MV-4-11 (cell line): ENCODE measurements around the gene IQCM.

Experiments
- DNase-seq: peaks from one replicate; lab custom pipeline; 2025; lab: John Stamatoyannopoulos, UW

IQCM gene, protein sequence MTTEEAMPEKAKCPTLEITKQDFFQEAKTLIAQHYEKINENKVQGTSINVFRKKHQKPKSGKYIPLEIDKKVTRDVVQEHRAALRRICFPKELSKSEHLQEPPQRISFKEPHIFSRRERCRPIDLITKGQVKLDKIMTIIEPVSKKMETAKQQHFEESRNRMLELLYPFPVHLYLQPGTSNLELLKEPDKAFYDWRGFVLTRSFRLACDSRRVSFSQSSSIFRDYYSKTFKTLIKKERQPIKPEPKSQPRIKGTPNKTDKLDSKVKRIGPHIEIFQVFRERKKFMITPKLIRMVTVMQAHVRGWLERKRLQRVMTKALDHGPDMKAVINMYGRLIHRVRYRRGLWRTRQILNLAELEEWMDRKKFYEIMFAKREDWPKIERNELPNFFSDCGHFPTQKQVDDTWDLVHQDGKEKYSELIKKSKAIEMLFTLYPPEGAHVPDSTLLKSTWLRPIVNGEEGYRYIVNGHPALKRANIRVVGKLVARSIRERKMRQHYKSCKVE

GRCh38 chr4:149815743-149816142 lies at the start of gene IQCM:
Gene IQCM (minus strand): TSS chr4:149815843. CDS start chr4:149742691, 73,152 bp downstream.
- DNase-seq = no peak

DNA sequence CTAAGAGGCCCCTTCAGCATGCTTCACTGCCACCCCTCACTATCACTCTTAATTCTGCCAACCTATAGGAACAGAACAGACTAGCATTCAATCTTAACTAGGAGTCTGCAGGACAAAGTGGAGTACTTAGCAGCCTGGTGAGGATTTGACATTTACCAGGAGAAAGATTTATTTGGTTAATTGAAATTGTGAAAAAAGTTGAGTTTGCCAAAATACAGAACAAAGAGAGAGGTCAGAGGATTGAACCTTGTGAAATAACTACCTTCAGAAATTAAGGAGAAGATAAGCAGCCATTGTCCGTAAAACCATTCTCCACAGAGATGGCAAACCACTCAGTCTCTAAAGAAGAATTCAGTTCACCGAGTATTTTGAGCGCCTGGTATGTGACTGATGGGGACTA lies 41.8 kb upstream of the IQCM start:
- no peak for DNase-seq

DNA sequence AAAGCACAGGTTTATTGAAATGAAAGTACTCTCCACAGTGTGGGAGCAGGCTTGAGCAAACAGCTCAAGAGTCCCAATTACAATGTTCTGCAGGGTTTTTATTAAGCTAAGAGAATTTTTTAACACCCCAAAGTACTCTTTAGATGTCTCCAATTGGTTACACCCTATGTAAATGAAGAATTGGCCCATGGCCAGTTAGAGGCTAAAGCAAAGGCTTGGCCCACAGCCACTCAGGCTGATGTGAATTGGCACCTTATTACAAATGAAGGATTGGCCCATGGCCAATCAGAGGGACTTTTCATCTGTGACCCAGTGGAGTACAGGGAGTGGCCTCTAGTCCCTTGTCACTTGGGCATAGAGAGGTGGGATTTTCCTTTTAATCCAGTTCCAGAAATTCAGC lies 30.1 kb upstream of the IQCM start:
- no peak for DNase-seq

DNA sequence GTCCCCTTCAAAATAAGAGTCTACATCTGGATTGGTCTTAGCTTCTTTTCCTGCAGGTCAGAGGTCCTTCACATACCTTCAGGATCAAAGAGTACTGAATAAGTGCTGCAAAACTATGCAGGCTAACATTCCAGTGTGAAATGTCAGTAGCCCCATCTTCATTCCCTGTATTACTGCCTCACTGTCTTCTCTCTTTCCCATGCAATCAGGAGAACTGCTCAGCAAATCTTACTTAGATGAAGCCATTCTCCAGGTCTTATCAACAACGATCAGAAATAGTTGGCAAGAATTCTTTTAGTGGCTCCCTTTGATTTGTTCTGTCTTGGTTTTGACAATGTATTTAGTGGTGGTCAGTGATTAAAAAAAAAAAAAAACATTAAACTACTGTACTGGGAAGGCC lies 26.0 kb upstream of the IQCM start:
- DNase-seq = no peak

- no peak for DNase-seq
Observed at GRCh38 chr4:149838036-149838435, 22.4 kb upstream of the IQCM start.

- no peak for DNase-seq
Observed at GRCh38 chr4:149836546-149836945, 20.9 kb upstream of the IQCM start.

- DNase-seq = no peak
Observed at GRCh38 chr4:149835280-149835679, 19.6 kb upstream of the IQCM start.

- DNase-seq = no peak
Observed at GRCh38 chr4:149831656-149832208, 16.1 kb upstream of the IQCM start.

DNA sequence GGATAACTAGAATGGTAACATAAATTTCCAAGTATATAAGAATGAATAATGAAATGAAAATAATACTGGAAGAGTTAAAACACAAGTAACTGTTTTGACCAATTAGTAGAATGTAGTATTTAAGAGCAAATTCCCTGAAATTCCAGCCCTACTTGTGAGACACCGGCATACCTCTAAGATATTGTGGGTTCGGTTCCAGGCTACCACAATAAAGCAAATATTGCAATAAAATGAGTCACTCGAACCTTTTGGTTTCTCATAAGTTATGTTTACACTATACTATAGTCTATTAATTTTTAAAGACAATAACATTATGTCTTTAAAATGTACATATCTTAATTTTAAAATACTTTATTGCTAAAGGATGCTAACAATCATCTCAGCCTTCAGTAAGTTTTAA lies 15.2 kb upstream of the IQCM start:
- DNase-seq = no peak

GRCh38 chr4:149825336-149825735 lies 9.7 kb upstream of the IQCM start:
- no peak for DNase-seq

DNA sequence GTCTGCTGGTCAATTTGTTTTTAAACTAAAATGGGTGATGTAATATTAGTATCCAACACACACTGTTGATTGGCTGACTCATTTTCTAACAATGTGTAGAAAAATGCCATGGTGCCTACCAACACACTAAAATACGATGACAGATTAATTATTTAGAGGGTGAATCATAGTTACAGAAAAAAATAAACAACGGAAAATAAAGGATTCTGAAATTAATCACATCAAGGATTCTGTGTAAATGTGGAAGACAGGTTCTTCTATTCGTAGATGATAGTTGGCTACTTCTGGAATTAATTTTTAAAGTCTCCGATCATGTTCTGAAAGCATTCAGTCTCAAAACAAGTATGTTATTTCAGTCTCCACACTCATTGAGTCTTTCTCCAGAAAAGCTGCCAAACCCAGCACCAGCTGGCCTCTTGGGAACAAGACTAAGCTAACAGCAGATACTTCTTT lies 8.2 kb upstream of the IQCM start:
- DNase-seq = no peak

- no peak for DNase-seq
Observed at GRCh38 chr4:149801416-149801815, 14.2 kb downstream of the IQCM start.

GRCh38 chr4:149799546-149799945 lies 16.1 kb downstream of the IQCM start:
- DNase-seq = no peak

DNA sequence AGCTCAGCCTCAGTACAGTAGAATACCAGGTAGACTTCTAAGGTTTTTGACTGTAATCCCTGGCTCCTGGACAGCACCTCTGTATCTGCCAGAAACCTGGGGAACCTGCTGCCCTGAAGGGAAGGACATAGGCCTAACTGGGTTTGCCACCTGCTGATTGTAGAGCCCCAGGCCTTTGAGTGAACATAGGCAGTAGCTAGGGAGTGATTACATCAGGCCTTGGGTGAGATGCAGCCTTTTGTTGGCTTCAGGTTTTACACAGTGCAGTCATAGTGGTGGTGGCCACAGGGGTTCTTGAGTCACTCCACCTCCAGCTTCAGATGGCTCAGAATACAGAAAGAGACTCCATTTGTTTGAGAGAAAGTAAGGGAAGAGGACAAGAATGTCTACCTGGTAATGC lies 19.3 kb downstream of the IQCM start:
- no peak for DNase-seq

DNA sequence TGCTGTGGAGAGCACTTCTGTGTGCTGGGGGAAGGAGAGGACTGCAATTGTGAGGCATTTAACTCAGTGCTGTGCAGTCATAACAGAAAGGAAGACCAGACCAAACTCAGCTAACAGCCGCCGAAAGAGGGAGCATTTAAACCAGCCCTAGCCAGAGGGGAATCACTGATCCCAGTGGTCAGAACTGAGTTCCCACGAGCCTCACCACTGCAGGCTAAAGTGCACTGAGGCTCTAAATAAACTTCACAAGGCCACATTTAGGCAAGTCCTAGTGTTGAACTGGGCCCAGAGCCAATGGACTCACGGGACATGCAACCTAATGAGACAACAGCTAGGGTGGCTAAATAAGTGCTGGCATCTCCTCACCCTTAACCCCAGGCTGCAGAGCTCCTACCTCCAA lies 20.4 kb downstream of the IQCM start:
- no peak for DNase-seq

DNA sequence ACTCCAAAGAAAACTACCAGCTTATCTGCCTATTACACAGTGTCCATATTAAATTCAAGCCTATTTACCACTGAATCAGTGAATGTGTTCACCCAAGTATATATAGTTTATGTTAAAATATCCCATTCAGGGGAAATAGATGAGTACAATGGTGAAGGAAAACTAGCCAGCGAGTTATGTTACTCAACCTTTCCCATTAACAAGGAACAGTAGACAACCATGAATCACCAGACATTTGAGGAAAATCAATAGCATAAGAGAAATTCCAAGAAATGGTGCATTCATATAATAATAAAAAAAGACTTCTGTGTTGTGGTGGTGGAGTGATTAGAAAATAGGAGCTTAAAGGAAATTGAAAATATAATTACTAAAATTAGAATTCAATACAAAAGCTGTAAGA lies 21.3 kb downstream of the IQCM start:
- no peak for DNase-seq

- no peak for DNase-seq
Observed at GRCh38 chr4:149793459-149793858, 22.2 kb downstream of the IQCM start.

DNA sequence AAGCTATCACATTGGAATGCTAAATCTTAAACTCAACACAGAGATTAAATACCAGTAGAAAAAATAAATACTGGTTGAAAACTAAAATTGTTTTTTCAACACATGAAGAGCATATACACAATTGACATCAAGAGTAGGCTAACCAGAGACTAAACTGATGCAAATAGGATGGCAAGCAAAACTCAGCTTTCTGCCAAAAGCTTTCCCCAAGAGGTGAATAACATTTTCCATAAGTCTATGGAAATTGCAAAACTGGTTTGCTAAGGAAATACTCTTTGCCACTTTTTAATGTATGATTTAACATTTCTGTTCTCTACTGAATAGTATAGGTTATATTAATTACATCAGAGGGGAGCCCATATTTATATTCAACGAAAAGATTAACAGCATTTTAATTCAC lies 23.8 kb downstream of the IQCM start:
- DNase-seq = no peak

- peak; percentile 57 for DNase-seq
Observed at GRCh38 chr4:149790172-149790907, 25.3 kb downstream of the IQCM start.

DNA sequence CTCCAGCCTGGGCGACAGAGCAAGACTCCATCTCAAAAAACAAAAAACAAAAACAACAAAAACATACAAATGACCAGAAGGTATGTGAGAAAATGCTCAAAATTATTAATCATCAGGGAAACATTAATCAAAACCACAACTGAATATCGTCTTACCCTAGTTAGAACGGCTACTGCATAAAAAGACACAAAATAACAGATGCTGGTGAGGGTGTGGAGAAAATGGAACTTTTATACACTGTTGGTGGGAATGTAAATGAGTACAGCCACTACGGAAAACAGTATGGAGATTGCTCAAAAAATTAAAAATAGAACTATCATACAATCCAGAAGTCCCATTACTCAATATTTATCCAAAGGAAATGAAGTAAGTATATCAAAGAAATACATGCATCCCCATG lies 27.3 kb downstream of the IQCM start:
- DNase-seq = no peak

- DNase-seq = no peak
Observed at GRCh38 chr4:149785696-149786431, 29.8 kb downstream of the IQCM start.

- no peak for DNase-seq
Observed at GRCh38 chr4:149784018-149784417, 31.6 kb downstream of the IQCM start.
